CD14-positive monocyte (primary cell): ENCODE data around the gene ZBBX. TPM values are rescaled to one million over a fixed set of nuclear protein-coding genes. Genes with fewer than 3 reads are reported as not detected.

Experiments used
- DNase-seq, 3 donors: peaks; one replicate each; pipeline ENCODE4 v3.0.0-alpha.2; 2011 to 2022
- H2AFZ ChIP-seq: 2 replicates; pipeline ENCODE4 v1.6.0; 2012; ENCODE audit warnings: mild to moderate bottlenecking, low read depth, low read length, inconsistent platforms; ENCODE audit not compliant: insufficient read depth, poor library complexity, severe bottlenecking
- H3K27ac ChIP-seq, 2 donors: 1 replicate in 1 of 2; 2 replicates in 1 of 2; pipeline ENCODE4 v1.5.1; 2012 to 2013; ENCODE audit warnings: low read length in 2 of 2, control low read depth in 1 of 2, inconsistent platforms in 1 of 2, low read depth in 1 of 2, mild to moderate bottlenecking in 1 of 2
- H3K27me3 ChIP-seq, 2 donors: one replicate each; pipeline versions ENCODE4 v1.6.0 to v1.6.1; 2011 to 2013; ENCODE audit warnings: low read length in 2 of 2; ENCODE audit not compliant: control insufficient read depth in 2 of 2, insufficient read depth in 2 of 2
- H3K36me3 ChIP-seq, 2 donors: replicated peaks in 1 of 2; 1 replicate in 1 of 2; 2 replicates in 1 of 2; pipeline versions ENCODE4 v1.5.1 to v1.6.1; 2012 to 2013; ENCODE audit warnings: low read length in 2 of 2, control low read depth in 1 of 2, inconsistent platforms in 1 of 2, mild to moderate bottlenecking in 1 of 2; ENCODE audit not compliant: insufficient read depth in 2 of 2, control insufficient read depth in 1 of 2
- H3K4me1 ChIP-seq, 2 donors: 1 replicate in 1 of 2; 2 replicates in 1 of 2; pipeline versions ENCODE4 v1.5.1 to v1.6.1; 2012 to 2013; ENCODE audit warnings: low read length in 2 of 2, control low read depth in 1 of 2, inconsistent platforms in 1 of 2, mild to moderate bottlenecking in 1 of 2, moderate library complexity in 1 of 2; ENCODE audit not compliant: insufficient read depth in 2 of 2, control insufficient read depth in 1 of 2
- H3K4me2 ChIP-seq: replicated peaks from 2 replicates; pipeline ENCODE3; 2012; ENCODE audit warnings: low read length, moderate library complexity, mild to moderate bottlenecking; ENCODE audit not compliant: poor library complexity, severe bottlenecking; ENCODE audit errors: extremely low read depth
- H3K4me3 ChIP-seq, 3 experiments: fragments of 200-600 bp in 1 of 3; sonication (generic) in 1 of 3; replicated peaks in 1 of 3; 1 replicate in 2 of 3; 2 replicates in 1 of 3; pipeline ENCODE4 v1.5.1; 2011 to 2013; ENCODE audit warnings: low read length in 3 of 3, mild to moderate bottlenecking in 3 of 3, control low read depth in 2 of 3, low read depth in 2 of 3, inconsistent platforms in 1 of 3, moderate library complexity in 1 of 3
- H3K79me2 ChIP-seq: 2 replicates; pipeline ENCODE4 v1.6.0; 2012; ENCODE audit warnings: mild to moderate bottlenecking, control low read depth, inconsistent platforms, low read length, moderate library complexity; ENCODE audit not compliant: insufficient read depth
- H3K9ac ChIP-seq: 2 replicates; pipeline ENCODE4 v1.6.0; 2017; ENCODE audit warnings: low read length, mild to moderate bottlenecking; ENCODE audit not compliant: insufficient read depth, poor library complexity, severe bottlenecking
- H3K9me3 ChIP-seq, 2 donors: replicated peaks in 1 of 2; 1 replicate in 1 of 2; 2 replicates in 1 of 2; pipeline versions ENCODE4 v1.5.1 to v1.6.1; 2012 to 2013; ENCODE audit warnings: low read length in 2 of 2, control low read depth in 1 of 2; ENCODE audit not compliant: control insufficient read depth in 1 of 2, insufficient read depth in 1 of 2
- H4K20me1 ChIP-seq: 2 replicates; pipeline ENCODE4 v1.6.0; 2012; ENCODE audit warnings: mild to moderate bottlenecking, low read length, control low read depth, moderate library complexity; ENCODE audit not compliant: insufficient read depth
- H3K27ac Mint-ChIP-seq, 7 donors: one replicate each; pipeline ENCODE4 v1.8.0; 2020; ENCODE audit warnings: mild to moderate bottlenecking in 7 of 7, mixed read lengths in 7 of 7, moderate library complexity in 6 of 7, inconsistent platforms in 2 of 7
- H3K27me3 Mint-ChIP-seq, 3 donors: one replicate each; pipeline ENCODE4 v1.8.0; 2021 to 2022; ENCODE audit warnings: low read depth in 3 of 3, mild to moderate bottlenecking in 3 of 3, mixed read lengths in 3 of 3, moderate library complexity in 3 of 3, inconsistent platforms in 1 of 3
- H3K36me3 Mint-ChIP-seq, 2 donors: one replicate each; pipeline ENCODE4 v1.8.0; 2020; ENCODE audit warnings: mixed read lengths in 2 of 2, inconsistent platforms in 1 of 2, mild to moderate bottlenecking in 1 of 2
- H3K4me1 Mint-ChIP-seq: one replicate; pipeline ENCODE4 v1.8.0; 2020; ENCODE audit warnings: mild to moderate bottlenecking, mixed read lengths
- H3K4me3 Mint-ChIP-seq, 2 donors: one replicate each; pipeline ENCODE4 v1.8.0; 2020; ENCODE audit warnings: mild to moderate bottlenecking in 2 of 2, mixed read lengths in 2 of 2, moderate library complexity in 1 of 2
- H3K9me3 Mint-ChIP-seq, 7 donors: one replicate each; pipeline ENCODE4 v1.8.0; 2020 to 2022; ENCODE audit warnings: mixed read lengths in 7 of 7, mild to moderate bottlenecking in 6 of 7, moderate library complexity in 6 of 7, inconsistent platforms in 2 of 7
- WGBS: methylation state at CpG from one replicate; pipeline ENCODE4 v1.1.5; 2013; ENCODE audit warnings: missing lambda C conversion rate; ENCODE audit not compliant: insufficient coverage; 5-methylcytosine and 5-hydroxymethylcytosine counted together
- intact Hi-C, 2 donors: fragments of 100-400 bp; cut with micrococcal nuclease; formaldehyde crosslinking; loops; one replicate each; pipeline versions ENCODE4 v1.15.0 to v1.15.1; 2023
- polyA plus RNA-seq, 3 donors: library from polyadenylated mRNA; depleted of rRNA in 1 of 3; unstranded in 2 of 3; stranded (reverse) in 1 of 3; fragments of 300-500 nt in 2 of 3; fragments of >200 nt in 1 of 3; fragmentation: Illumina TruSeq in 2 of 3; gene quantifications; 1 replicate in 2 of 3; 2 replicates in 1 of 3; pipeline ENCODE4 v1.2.3, GENCODE V29; 2012 to 2021
- TF ChIP-seq, protein P1 (sequence below): fragments of 200-600 bp; IDR thresholded peaks from one replicate; pipeline ENCODE4 v1.8.0; 2022; ENCODE audit warnings: antibody characterized with exemption, mild to moderate bottlenecking

The ZBBX gene
- polyA plus RNA-seq, 3 donors: not detected

DNA sequence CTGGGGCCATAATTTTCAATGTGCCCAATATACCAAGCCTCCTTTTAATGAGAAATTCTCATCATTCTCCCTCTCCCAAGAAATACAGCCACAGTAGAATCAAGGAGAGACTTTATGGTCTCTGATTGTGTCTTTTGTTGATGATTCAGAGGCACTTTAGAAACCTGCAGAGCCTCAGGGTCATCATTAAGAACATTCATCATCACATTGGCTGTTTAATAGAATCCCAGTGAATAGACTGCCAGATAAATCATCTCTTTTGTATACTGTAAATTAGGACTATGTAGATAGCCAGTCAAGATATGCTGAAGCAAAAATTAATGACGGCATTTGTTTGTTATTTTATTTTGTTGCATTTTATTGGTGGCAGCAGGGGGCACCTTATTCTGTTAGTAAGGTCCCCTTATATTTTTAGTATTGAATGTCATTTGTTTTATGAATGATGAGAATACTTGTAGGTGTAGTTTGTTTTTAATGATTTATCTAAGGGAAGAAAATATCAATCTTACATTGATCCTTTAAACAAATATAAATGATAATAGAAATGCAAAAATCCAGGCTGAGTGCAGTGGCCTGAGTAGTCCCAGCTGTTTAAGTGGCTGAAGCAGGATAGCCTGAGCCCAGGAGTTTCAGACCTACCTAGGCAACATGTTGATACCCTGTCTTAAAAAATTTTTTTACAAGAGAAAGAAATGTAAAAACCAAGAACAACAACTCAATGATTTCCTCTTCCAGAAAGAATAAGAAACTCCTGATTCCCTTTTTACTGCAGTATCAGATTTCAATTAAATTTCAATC, 138.8 kb downstream of the ZBBX start:
- H3K27me3 Mint-ChIP-seq: peaks cover 0 to 5% (median 2%) of the 10 kb centered on the region in 3 donors
- H3K79me2 ChIP-seq: no peaks in the 10 kb centered on the region
- TF ChIP-seq, protein P1, sequence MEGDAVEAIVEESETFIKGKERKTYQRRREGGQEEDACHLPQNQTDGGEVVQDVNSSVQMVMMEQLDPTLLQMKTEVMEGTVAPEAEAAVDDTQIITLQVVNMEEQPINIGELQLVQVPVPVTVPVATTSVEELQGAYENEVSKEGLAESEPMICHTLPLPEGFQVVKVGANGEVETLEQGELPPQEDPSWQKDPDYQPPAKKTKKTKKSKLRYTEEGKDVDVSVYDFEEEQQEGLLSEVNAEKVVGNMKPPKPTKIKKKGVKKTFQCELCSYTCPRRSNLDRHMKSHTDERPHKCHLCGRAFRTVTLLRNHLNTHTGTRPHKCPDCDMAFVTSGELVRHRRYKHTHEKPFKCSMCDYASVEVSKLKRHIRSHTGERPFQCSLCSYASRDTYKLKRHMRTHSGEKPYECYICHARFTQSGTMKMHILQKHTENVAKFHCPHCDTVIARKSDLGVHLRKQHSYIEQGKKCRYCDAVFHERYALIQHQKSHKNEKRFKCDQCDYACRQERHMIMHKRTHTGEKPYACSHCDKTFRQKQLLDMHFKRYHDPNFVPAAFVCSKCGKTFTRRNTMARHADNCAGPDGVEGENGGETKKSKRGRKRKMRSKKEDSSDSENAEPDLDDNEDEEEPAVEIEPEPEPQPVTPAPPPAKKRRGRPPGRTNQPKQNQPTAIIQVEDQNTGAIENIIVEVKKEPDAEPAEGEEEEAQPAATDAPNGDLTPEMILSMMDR: no peak
- no peak overlapping the region for H3K27ac Mint-ChIP-seq
- 100% methylated on average over 1 of the region's 1 CpG for WGBS
- H3K9me3 ChIP-seq: no peaks in the 10 kb centered on the region
- no peak overlapping the region for H2AFZ ChIP-seq
- no peak overlapping the region for H3K4me2 ChIP-seq
- no peaks in the 10 kb centered on the region for H3K36me3 ChIP-seq
- H3K36me3 Mint-ChIP-seq: no peaks in the 10 kb centered on the region
- no peaks in the 10 kb centered on the region for H3K27me3 ChIP-seq
- no peak overlapping the region for H3K27ac ChIP-seq
- no peaks in the 10 kb centered on the region for H4K20me1 ChIP-seq
- DNase-seq: no peak
- no peak overlapping the region for H3K4me3 Mint-ChIP-seq
- no peaks in the 10 kb centered on the region for H3K4me1 ChIP-seq
- H3K9me3 Mint-ChIP-seq: peaks cover 0 to 11% (median 5%) of the 10 kb centered on the region in 7 donors
- no peak overlapping the region for H3K4me3 ChIP-seq
- H3K9ac ChIP-seq: no peak overlapping the region
- intact Hi-C loops: no loop called here
- H3K4me1 Mint-ChIP-seq: no peaks in the 10 kb centered on the region

- no peaks in the 10 kb centered on the region for H3K36me3 Mint-ChIP-seq
- intact Hi-C loops: no loop called here
- no CpG with 5 or more reads among the region's 3 CpGs for WGBS
- TF ChIP-seq, protein P1: no peak
- no peaks in the 10 kb centered on the region for H3K4me1 Mint-ChIP-seq
- H3K4me1 ChIP-seq: no peaks in the 10 kb centered on the region
- H3K27me3 ChIP-seq: no peaks in the 10 kb centered on the region
- no peak overlapping the region for H3K4me2 ChIP-seq
- no peaks in the 10 kb centered on the region for H3K36me3 ChIP-seq
- H3K9ac ChIP-seq: no peak overlapping the region
- no peak for DNase-seq
- no peaks in the 10 kb centered on the region for H3K9me3 ChIP-seq
- H3K4me3 ChIP-seq: no peak overlapping the region
- no peak overlapping the region for H2AFZ ChIP-seq
- H3K27ac ChIP-seq: no peak overlapping the region
- no peak overlapping the region for H3K27ac Mint-ChIP-seq
- no peak overlapping the region for H3K4me3 Mint-ChIP-seq
- peaks cover 0 to 8% (median 3%) of the 10 kb centered on the region in 7 donors for H3K9me3 Mint-ChIP-seq
- no peaks in the 10 kb centered on the region for H4K20me1 ChIP-seq
- no peaks in the 10 kb centered on the region for H3K79me2 ChIP-seq
- peaks cover 0 to 2% (median 0%) of the 10 kb centered on the region in 3 donors for H3K27me3 Mint-ChIP-seq
These were observed 152.0 kb downstream of the ZBBX start for GRCh38 chr3:167228135-167228534.
